GM19043 (cell line): ENCODE data around the gene TEKTIP1.
"Not testable (repeated sequence)": the region's sequence is repeated elsewhere in the genome, so short reads cannot be mapped to it uniquely, and the experiment has no call there.

Source experiments
- ATAC-seq: cut with Tn5 transposase; IDR thresholded peaks from one replicate; pipeline ENCODE4 v1.9.1; 2021; ENCODE audit warnings: low read depth; ENCODE audit not compliant: unreplicated experiment

Gene TEKTIP1

GRCh38 chr19:3522421-3523360 lies 16.3 kb upstream of the TEKTIP1 start:
- no peak for ATAC-seq

- no peak for ATAC-seq
Measured at GRCh38 chr19:3523361-3524077, 15.5 kb upstream of the TEKTIP1 start.

- ATAC-seq, result no peak
Measured at GRCh38 chr19:3524078-3524842, 14.7 kb upstream of the TEKTIP1 start.

DNA sequence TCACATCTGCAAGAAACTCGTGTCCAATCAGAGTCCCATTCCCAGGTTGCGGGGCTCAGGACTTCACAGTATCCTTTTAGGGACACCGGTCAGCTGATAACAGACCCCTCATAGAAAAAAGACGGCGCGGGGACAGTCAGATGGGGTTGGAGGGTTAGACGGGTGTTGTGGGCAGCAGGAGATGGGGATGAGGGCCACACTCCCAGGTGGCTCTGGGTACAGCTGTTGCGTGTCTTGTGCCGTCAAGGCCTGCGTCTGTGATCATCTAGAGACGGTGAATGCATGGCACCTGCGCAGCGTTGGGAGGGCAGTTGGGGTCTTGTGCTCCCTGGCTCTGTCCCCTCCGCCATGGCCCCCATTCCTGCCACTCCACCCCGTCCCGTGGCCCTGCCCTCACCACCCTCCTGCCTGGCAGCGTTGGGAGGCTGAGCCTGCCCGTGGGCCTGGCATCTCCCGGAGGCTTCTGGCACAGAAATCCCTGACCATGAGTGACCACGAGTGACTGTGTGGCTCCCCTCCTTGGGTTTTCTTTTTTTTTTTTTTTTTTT lies 14.0 kb upstream of the TEKTIP1 start:
- ATAC-seq, result no peak

DNA sequence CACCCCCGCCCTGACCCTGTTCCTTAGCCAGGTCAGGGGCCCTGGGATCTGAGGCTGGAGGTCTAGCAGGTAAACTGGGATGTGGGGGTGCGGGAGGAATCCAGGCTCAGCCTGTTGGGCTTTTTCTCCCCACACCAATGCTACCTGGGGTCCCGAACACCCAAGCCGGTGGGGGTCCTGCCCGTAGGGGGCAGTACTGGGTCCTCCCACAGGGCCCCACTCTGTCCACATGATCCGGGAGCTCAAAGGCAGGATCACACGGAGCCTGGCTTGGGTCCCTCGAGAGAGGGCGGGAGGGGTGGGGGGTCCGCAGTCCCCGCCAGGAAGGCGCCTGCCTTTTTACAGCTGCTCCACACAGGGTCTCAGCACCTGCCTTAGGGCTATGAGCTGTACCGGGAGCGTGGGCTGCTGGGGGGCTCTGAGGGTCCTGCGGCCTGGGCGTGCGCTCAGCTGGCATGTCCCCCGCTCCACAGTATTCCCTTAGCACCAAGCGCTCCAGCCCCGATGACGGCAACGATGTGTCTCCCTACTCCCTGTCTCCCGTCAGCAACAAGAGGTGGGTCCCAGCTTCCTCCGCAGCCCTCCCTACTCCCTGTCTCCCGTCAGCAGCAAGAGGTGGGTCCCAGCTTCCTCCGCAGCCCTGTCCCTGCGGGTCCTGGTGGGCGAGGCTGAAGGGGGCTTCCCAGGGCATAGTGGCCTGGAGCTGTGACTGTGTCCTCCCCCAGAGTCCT lies 12.3 kb upstream of the TEKTIP1 start:
- ATAC-seq, result no peak

GRCh38 chr19:3527238-3527910 lies 11.6 kb upstream of the TEKTIP1 start:
- ATAC-seq, result no peak

- ATAC-seq, result no peak
Measured at GRCh38 chr19:3528080-3528479, 10.9 kb upstream of the TEKTIP1 start.

- no peak for ATAC-seq
Measured at GRCh38 chr19:3528539-3529211, 10.3 kb upstream of the TEKTIP1 start.

DNA sequence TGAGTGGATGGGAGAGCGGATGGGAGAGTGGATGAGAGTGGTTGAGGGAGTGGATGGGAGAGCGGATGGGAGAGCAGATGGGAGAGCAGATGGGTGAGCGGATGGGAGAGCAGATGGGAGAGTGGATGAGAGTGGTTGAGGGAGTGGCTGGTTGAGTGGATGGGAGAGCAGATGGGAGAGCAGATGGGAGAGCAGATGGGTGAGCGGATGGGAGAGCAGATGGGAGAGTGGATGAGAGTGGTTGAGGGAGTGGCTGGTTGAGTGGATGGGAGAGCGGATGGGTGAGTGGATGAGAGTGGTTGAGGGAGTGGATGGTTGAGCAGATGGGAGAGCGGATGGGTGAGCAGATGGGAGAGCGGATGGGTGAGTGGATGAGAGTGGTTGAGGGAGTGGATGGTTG lies 9.7 kb upstream of the TEKTIP1 start:
- not testable (repeated sequence) for ATAC-seq

- no peak for ATAC-seq
Measured at GRCh38 chr19:3530389-3530788, 8.6 kb upstream of the TEKTIP1 start.

DNA sequence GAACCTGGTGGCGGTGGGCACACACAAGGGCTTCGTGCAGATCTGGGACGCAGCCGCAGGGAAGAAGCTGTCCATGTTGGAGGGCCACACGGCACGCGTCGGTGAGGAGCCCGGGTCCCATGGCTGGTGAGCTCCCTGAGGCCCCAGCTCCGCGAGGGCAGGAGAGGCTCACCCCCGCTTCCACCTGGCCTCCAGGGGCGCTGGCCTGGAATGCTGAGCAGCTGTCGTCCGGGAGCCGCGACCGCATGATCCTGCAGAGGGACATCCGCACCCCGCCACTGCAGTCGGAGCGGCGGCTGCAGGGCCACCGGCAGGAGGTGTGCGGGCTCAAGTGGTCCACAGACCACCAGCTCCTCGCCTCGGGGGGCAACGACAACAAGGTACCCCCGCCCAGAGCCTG lies 7.3 kb upstream of the TEKTIP1 start:
- ATAC-seq, result no peak

DNA sequence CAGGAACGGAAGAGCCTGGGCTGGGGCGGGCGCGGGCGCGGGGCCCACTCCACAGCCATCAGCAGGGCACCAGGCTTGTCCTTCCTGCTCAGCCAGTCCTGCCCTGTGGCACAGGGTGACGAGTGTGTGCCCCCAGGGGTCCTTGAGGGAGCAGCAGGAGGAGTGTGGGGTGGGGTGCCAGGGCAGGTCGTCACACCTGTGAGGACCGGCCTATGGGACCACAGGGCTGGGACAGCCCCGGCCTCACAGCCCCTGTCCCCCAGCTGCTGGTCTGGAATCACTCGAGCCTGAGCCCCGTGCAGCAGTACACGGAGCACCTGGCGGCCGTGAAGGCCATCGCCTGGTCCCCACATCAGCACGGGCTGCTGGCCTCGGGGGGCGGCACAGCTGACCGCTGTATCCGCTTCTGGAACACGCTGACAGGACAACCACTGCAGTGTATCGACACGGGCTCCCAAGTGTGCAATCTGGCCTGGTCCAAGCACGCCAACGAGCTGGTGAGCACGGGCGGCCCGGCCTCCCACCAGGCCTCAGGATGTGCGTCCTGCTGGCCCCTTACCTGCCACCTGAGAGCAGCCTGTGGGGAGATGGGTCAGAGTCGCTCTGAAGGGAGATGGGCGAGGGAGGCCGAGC lies 6.7 kb upstream of the TEKTIP1 start:
- no peak for ATAC-seq

DNA sequence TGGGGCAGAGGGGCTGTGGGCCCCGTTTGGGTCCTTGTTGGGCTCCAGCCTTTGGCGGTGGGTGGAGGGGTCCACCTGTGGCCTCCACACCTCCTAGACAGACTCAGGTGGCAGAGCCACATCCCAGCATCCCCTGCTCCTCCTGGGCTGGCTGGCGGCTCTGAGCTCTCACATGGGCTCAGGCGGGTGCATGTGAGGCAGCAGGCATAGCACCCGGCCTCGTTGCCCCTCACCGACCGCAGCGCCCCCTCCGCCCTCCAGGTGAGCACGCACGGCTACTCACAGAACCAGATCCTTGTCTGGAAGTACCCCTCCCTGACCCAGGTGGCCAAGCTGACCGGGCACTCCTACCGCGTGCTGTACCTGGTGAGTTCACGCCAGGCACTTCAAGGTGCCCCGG lies 5.9 kb upstream of the TEKTIP1 start:
- no peak for ATAC-seq

GRCh38 chr19:3533563-3534216 lies 5.3 kb upstream of the TEKTIP1 start:
- no peak for ATAC-seq

- no peak for ATAC-seq
Measured at GRCh38 chr19:3534375-3535234, 4.4 kb upstream of the TEKTIP1 start.

DNA sequence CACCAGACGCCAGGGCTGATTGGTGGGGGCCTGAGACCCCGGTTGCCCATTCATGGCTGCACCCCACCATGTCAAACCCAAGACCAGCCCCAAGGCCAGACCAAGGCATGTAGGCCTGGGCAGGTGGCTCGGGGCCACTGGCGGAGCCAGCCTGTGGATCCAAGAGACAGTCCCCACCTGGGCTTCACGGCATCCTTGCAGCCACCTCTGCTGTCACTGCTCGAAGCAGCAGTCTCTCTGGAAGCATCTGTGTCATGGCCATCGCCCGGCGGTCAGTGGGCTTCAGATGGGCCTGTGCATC lies 3.8 kb upstream of the TEKTIP1 start:
- no peak for ATAC-seq

DNA sequence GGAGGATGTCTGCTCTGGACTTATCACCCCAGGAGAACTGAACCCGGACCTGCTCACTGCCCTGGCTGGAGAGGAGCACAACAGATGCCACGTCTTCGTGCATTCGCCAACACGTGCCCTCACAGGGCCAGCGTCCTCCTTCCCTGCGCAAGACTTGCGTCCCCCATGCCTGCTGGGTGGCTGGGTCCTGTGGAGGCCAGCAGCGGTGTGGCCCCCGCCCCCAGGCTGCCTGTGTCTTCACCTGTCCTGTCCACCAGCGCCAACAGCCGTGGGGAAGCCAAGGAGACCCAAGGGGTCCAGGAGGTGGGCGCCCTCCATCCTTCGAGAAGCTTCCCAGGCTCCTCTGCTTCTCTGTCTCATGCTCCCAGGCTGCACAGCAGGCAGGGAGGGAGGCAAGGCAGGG lies 3.4 kb upstream of the TEKTIP1 start:
- ATAC-seq, result no peak
